Mucosa of descending colon (tissue), 3 donors: ENCODE results near the gene GRK3. TPM values are rescaled to one million over a fixed set of nuclear protein-coding genes. Genes with fewer than 3 reads are reported as not detected.

ENCODE experiments used
- ATAC-seq: fragments of 200-7000 bp; cut with Tn5 transposase; one replicate; pipeline ENCODE4 v1.9.1; 2020; ENCODE audit warnings: mild to moderate bottlenecking, moderate library complexity
- DNase-seq, 3 donors: peaks; one replicate each; pipeline ENCODE4 v3.0.0-alpha.2; 2020
- H3K36me3 ChIP-seq: fragments of 200-600 bp; one replicate; pipeline ENCODE4 v1.8.0; 2021; ENCODE audit warnings: low read depth, mild to moderate bottlenecking
- H3K4me1 ChIP-seq: fragments of 200-600 bp; one replicate; pipeline ENCODE4 v1.8.0; 2021; ENCODE audit warnings: low read depth, mild to moderate bottlenecking
- H3K4me3 ChIP-seq: fragments of 200-600 bp; one replicate; pipeline ENCODE4 v1.8.0; 2021; ENCODE audit warnings: mild to moderate bottlenecking
- H3K9me3 ChIP-seq: fragments of 200-600 bp; one replicate; pipeline ENCODE4 v1.8.0; 2021; ENCODE audit warnings: mild to moderate bottlenecking
- intact Hi-C, 2 donors: fragments of 100-400 bp; cut with DNase I in 1 of 2; cut with micrococcal nuclease in 1 of 2; formaldehyde crosslinking; loops; one replicate each; pipeline versions ENCODE4 v1.11.0 to v1.11.1; 2022; cut with DNase I, micrococcal nuclease
- total RNA-seq, 3 donors: library from RNA; stranded (reverse); fragmentation: NEBNext Ultra II Directional in 2 of 3; extraction: Animal tissue kit (Norgen Biotek cat#: 25700) in 2 of 3; gene quantifications; one replicate each; pipeline versions ENCODE4 v1.2.1 to v1.2.4, GENCODE V29; 2021 to 2023
- TF ChIP-seq, protein P1 (sequence below): fragments of 200-600 bp; IDR thresholded peaks from one replicate; pipeline ENCODE4 v1.8.0; 2022; ENCODE audit warnings: antibody characterized with exemption, mild to moderate bottlenecking
- donor health status: DM: no; HTN: no; CAD: no; lungs with moderate emphysema.
- donor health status: DM: no; HTN: no; CAD: no.
- donor health status: DM: no; HTN: yes; CAD: no.

The GRK3 gene
- total RNA-seq, 3 donors from 2014 or later = 2.1 to 16.1 (median 3.2) TPM

DNA sequence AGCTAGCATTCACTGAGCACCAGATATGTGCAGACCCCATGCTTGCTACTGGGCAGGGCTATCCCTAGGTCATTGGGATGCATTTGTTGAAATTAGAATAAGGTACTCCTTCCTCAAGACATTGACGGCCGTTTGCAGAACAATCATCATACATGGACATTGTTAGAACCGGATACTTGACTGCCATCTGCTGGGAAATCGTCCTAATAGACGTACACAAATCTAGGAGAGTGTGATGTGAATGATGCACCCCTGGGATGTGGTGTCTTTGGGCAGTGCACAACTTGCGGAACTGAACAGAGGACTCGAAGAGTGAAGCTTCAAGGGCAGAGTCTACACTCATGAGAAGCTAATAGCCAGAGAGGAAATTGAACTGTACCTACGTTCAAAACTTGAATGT, 213.4 kb downstream of the GRK3 start:
- ATAC-seq (peak; percentile 44), DNase-seq (peak in 1 of 3 donors; percentile 44)
- Histone ChIP-seq H3K9me3 (no peaks in the 10 kb centered on the region), H3K36me3 (no peaks in the 10 kb centered on the region), H3K4me1 (no peaks in the 10 kb centered on the region), H3K4me3 (no peak overlapping the region)
- intact Hi-C loops = loop anchor here (10.0 kb wide), 1 partner anchor 313 kb away; no protein-coding TSS in a partner anchor
- TF ChIP-seq, protein P1, sequence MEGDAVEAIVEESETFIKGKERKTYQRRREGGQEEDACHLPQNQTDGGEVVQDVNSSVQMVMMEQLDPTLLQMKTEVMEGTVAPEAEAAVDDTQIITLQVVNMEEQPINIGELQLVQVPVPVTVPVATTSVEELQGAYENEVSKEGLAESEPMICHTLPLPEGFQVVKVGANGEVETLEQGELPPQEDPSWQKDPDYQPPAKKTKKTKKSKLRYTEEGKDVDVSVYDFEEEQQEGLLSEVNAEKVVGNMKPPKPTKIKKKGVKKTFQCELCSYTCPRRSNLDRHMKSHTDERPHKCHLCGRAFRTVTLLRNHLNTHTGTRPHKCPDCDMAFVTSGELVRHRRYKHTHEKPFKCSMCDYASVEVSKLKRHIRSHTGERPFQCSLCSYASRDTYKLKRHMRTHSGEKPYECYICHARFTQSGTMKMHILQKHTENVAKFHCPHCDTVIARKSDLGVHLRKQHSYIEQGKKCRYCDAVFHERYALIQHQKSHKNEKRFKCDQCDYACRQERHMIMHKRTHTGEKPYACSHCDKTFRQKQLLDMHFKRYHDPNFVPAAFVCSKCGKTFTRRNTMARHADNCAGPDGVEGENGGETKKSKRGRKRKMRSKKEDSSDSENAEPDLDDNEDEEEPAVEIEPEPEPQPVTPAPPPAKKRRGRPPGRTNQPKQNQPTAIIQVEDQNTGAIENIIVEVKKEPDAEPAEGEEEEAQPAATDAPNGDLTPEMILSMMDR = no peak

Other genes starting within 250 kb of the GRK3 start
- gene MYO18B, start 177.5 kb downstream of the GRK3 start, total RNA-seq = under 1 TPM; 0.03 to 0.17 (median 0.12) TPM